GM12878 (cell line): ENCODE results near the gene CCDC18.

Source experiments
- ASH2L ChIP-seq: fragments of 300-600, 200-600 bp; sonication (generic); IDR thresholded peaks from 2 replicates; pipeline ENCODE4 v1.6.1; 2017; ENCODE audit warnings: low read depth, mild to moderate bottlenecking, borderline replicate concordance
- CREB1 ChIP-seq: IDR thresholded peaks from 2 replicates; pipeline ENCODE4 v1.6.1; 2012; ENCODE audit warnings: low read depth, mild to moderate bottlenecking, inconsistent platforms
- CTCF ChIP-seq, 3 experiments: IDR thresholded peaks in 2 of 3; conservative IDR thresholded peaks in 1 of 3; 2 replicates each; pipeline ENCODE4 v1.5.1; 2011; ENCODE audit warnings: low read depth in 3 of 3, low read length in 3 of 3, mild to moderate bottlenecking in 3 of 3, control low read depth in 2 of 3, moderate library complexity in 2 of 3, inconsistent platforms in 1 of 3, mixed read lengths in 1 of 3; ENCODE audit not compliant: control insufficient read depth in 2 of 3, insufficient read depth in 1 of 3; ENCODE audit errors: extremely low read depth in 1 of 3
- EZH2 ChIP-seq: IDR thresholded peaks from 2 replicates; pipeline ENCODE4 v1.6.1; 2012; ENCODE audit warnings: low read depth, mild to moderate bottlenecking, control low read depth, inconsistent platforms, low read length, borderline replicate concordance; ENCODE audit not compliant: control insufficient read depth
- HDAC6 ChIP-seq: fragments of 200-600 bp; sonication (generic); IDR thresholded peaks from one replicate; pipeline ENCODE4 v1.8.0; 2017; ENCODE audit warnings: antibody characterized with exemption; ENCODE audit not compliant: unreplicated experiment
- JUND ChIP-seq: IDR thresholded peaks from 2 replicates; pipeline ENCODE4 v1.6.1; 2012; ENCODE audit warnings: low read depth, mild to moderate bottlenecking, low read length, improper control_type of control experiment, moderate library complexity
- PAX5 ChIP-seq: IDR thresholded peaks from 2 replicates; pipeline ENCODE4 v1.6.1; 2011; ENCODE audit warnings: low read depth, low read length, borderline replicate concordance
- POLR2A ChIP-seq: IDR thresholded peaks from 2 replicates; pipeline ENCODE4 v1.6.1; 2011; ENCODE audit warnings: low read depth, mild to moderate bottlenecking, low read length
- RFX5 ChIP-seq: IDR thresholded peaks from 2 replicates; pipeline ENCODE4 v1.6.1; 2011; ENCODE audit warnings: low read depth, low read length, improper control_type of control experiment
- SIX5 ChIP-seq: IDR thresholded peaks from 2 replicates; pipeline ENCODE4 v1.6.1; 2011; ENCODE audit warnings: mild to moderate bottlenecking, low read depth, low read length, moderate library complexity; ENCODE audit not compliant: severe bottlenecking
- SPI1 ChIP-seq: IDR thresholded peaks from 2 replicates; pipeline ENCODE4 v1.6.1; 2011; ENCODE audit warnings: low read depth, mild to moderate bottlenecking, low read length, moderate library complexity, borderline replicate concordance; ENCODE audit not compliant: insufficient read depth
- TAF1 ChIP-seq: IDR thresholded peaks from 2 replicates; pipeline ENCODE4 v1.6.1; 2011; ENCODE audit warnings: mild to moderate bottlenecking, low read depth, low read length, borderline replicate concordance
- TF ChIP-seq, protein P1 (sequence below): IDR thresholded peaks from 2 replicates; pipeline ENCODE4 v1.6.1; 2012; ENCODE audit warnings: mild to moderate bottlenecking, low read depth, low read length

GRCh38 chr1:93140106-93140505 is 40.4 kb upstream of the CCDC18 start:
- no peak for TF ChIP-seq CTCF (IDR thresholded peaks at IDR 0.05 in 2 of 3, conservative IDR thresholded peaks at IDR 0.05 in 1 of 3; ENCODE audit: control insufficient read depth in 2 of 3, extremely low read depth in 1 of 3, insufficient read depth in 1 of 3, low read depth in 3 of 3, low read length in 3 of 3)
- TF ChIP-seq EZH2, result no peak
- no peak for TF ChIP-seq JUND
- no peak for TF ChIP-seq HDAC6
- no peak for TF ChIP-seq SIX5
- no peak for TF ChIP-seq ASH2L
- TF ChIP-seq TAF1, result no peak
- TF ChIP-seq CREB1, result no peak
- TF ChIP-seq POLR2A, result no peak
- TF ChIP-seq, protein P1, sequence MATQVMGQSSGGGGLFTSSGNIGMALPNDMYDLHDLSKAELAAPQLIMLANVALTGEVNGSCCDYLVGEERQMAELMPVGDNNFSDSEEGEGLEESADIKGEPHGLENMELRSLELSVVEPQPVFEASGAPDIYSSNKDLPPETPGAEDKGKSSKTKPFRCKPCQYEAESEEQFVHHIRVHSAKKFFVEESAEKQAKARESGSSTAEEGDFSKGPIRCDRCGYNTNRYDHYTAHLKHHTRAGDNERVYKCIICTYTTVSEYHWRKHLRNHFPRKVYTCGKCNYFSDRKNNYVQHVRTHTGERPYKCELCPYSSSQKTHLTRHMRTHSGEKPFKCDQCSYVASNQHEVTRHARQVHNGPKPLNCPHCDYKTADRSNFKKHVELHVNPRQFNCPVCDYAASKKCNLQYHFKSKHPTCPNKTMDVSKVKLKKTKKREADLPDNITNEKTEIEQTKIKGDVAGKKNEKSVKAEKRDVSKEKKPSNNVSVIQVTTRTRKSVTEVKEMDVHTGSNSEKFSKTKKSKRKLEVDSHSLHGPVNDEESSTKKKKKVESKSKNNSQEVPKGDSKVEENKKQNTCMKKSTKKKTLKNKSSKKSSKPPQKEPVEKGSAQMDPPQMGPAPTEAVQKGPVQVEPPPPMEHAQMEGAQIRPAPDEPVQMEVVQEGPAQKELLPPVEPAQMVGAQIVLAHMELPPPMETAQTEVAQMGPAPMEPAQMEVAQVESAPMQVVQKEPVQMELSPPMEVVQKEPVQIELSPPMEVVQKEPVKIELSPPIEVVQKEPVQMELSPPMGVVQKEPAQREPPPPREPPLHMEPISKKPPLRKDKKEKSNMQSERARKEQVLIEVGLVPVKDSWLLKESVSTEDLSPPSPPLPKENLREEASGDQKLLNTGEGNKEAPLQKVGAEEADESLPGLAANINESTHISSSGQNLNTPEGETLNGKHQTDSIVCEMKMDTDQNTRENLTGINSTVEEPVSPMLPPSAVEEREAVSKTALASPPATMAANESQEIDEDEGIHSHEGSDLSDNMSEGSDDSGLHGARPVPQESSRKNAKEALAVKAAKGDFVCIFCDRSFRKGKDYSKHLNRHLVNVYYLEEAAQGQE, result no peak
- TF ChIP-seq PAX5, result no peak
- no peak for TF ChIP-seq RFX5
- no peak for TF ChIP-seq SPI1
